Measurements from ENCODE around the gene SMIM35. TPM values are rescaled to one million over a fixed set of nuclear protein-coding genes. Genes with fewer than 3 reads are reported as not detected.

The SMIM35 gene
- total RNA-seq, 1 donor from 2014 or later = not detected

DNA sequence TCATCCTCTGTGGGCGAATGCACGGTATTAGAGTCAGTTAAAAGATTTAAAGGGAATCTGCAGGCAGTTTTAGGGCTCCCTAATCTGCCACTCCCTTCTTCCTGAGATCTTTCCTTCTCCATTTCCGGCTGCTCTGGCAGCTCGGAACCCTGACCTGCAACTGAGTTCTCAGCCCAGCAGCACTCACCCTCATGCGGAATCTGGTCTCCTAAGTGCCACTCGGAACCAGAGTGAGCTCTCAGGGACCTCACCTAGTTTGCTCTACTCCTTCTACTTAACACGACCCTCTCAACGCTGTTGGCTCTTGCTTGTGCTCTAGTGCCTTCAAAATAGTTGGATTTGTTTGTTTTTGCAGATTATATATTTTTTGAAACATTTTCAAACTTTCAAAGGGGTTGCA lies 119.9 kb downstream of the SMIM35 start:
- DNase-seq (ENCODE audit: low read depth) = no peak

GRCh38 chr11:117962826-117963225 lies 123.9 kb downstream of the SMIM35 start:
- no peak for DNase-seq (ENCODE audit: low read depth)

DNA sequence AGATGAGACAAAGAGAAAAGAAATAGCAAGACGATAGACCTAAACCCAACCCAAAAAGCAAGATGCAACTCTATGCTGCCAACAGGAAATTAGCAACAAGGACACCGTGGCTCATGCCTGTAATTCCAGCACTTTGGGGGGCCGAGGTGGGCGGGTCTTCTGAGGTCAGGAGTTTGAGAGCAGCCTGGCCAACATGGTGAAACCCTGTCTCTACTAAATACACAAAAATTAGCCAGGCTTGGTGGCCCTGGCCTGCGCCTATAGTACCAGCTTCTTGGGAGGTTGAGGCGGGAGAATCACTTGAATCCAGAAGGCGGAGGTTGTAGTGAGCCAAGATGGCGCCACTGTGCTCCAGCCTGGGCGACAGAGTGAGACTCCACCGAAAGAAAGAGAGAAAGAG lies 124.9 kb downstream of the SMIM35 start:
- DNase-seq (ENCODE audit: low read depth) = no peak

GRCh38 chr11:117960406-117960805 lies 126.4 kb downstream of the SMIM35 start:
- DNase-seq (ENCODE audit: low read depth) = no peak

DNA sequence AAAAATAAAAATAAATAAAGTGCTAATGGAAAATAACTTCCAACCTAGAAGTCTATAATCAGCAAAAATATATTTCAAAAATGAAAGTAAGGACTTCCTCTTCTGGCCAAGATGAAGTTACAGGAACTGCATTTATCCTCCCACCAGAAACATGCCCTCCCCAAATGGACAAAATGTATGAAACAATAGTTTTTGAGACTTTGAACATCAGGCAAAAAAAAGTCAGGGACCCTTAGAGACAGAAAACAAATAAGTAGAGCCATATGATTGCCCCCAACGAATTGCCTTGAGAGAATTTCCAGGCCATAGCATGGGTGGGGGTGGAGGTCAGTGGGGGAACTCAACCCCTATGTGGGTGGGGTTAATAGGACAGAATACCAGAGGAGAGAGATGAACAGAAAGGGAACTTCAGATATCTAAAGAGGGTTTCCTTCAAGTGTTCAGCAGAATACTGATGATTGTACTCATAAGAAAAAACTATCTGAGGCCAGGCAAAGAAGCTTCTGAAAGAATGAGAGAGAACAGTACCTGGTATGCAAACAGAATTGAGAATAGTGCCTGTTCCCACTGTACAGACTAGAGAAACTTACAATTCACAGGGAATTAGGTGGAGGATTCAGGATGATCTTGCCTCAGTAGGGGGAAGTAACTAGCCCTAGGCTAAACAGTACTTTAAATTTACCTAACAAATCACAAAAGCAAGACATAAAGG lies 127.2 kb downstream of the SMIM35 start:
- no peak for DNase-seq (ENCODE audit: low read depth)

DNA sequence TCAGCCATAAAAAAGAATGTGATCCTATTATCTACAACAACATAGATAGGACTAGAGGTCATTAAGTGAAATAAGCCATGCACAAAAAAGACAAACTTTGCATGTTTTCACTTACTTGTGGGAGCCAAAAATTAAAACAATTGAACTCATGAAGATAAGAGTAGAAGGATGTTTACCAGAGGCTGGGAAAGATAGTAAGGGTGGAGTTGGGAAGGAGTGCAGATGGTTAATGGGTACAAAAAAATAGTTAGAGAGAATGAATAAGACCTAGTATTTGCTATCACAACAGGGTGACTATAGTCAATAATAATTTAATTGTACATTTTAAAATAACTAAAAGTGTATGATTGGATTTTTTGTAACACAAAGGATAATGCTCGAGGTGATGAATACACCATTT lies 127.8 kb downstream of the SMIM35 start:
- DNase-seq (ENCODE audit: low read depth) = no peak

Other genes starting within 250 kb of the SMIM35 start
- 1.7 and 3.1 TPM in 2 replicates for gene FXYD6, start 210.3 kb downstream of the SMIM35 start, total RNA-seq
- gene TMPRSS13, start 157.6 kb downstream of the SMIM35 start, total RNA-seq = not detected in 2 replicates
- gene IL10RA, start 100.6 kb downstream of the SMIM35 start, total RNA-seq = not detected in 2 replicates
- gene TMPRSS4, start 9.9 kb downstream of the SMIM35 start, total RNA-seq = not detected in 2 replicates
- gene SCN4B, start 65.9 kb upstream of the SMIM35 start, total RNA-seq = 0.16 TPM in 1 of 2 replicates, not detected in the other
- not detected in 2 replicates for gene SCN2B, start 89.7 kb upstream of the SMIM35 start, total RNA-seq
- gene JAML, start 138.0 kb upstream of the SMIM35 start, total RNA-seq = not detected in 2 replicates
- not detected in 2 replicates for gene MPZL3, start 165.4 kb upstream of the SMIM35 start, total RNA-seq
- not detected in 2 replicates for gene MPZL2, start 177.3 kb upstream of the SMIM35 start, total RNA-seq
- gene CD3E, start 217.8 kb upstream of the SMIM35 start, total RNA-seq = not detected in 2 replicates